Neuronal stem cell (in vitro differentiated cells): Measurements from ENCODE around the gene FAM209B.
"Not testable (repeated sequence)": the region's sequence is repeated elsewhere in the genome, so short reads cannot be mapped to it uniquely, and the experiment has no call there.

ENCODE experiments used
- DNase-seq: peaks from one replicate; pipeline ENCODE4 v3.0.0-alpha.2; 2013; ENCODE audit warnings: low spot score
- H2AFZ ChIP-seq: one replicate; pipeline ENCODE4 v1.6.1; 2013; ENCODE audit warnings: mild to moderate bottlenecking, low read length, inconsistent platforms
- H2AK5ac ChIP-seq: 2 replicates; pipeline ENCODE4 v1.6.1; 2013; ENCODE audit warnings: low read depth, mild to moderate bottlenecking, inconsistent platforms, low read length, moderate library complexity, mixed read lengths
- H2BK120ac ChIP-seq: 2 replicates; pipeline ENCODE4 v1.6.1; 2013; ENCODE audit warnings: low read depth, mild to moderate bottlenecking, inconsistent platforms, low read length, moderate library complexity, mixed read lengths
- H2BK12ac ChIP-seq: one replicate; pipeline ENCODE4 v1.6.1; 2013; ENCODE audit warnings: low read length, inconsistent platforms
- H2BK15ac ChIP-seq: 2 replicates; pipeline ENCODE4 v1.6.1; 2013; ENCODE audit warnings: mild to moderate bottlenecking, low read length, inconsistent platforms, mixed read lengths
- H2BK5ac ChIP-seq: one replicate; pipeline ENCODE4 v1.6.1; 2013; ENCODE audit warnings: inconsistent platforms, mild to moderate bottlenecking, low read length, moderate library complexity
- H3K14ac ChIP-seq: one replicate; pipeline ENCODE4 v1.6.1; 2013; ENCODE audit warnings: low read length, inconsistent platforms
- H3K18ac ChIP-seq: 2 replicates; pipeline ENCODE4 v1.6.1; 2013; ENCODE audit warnings: low read length, inconsistent platforms
- H3K23ac ChIP-seq: 2 replicates; pipeline ENCODE4 v1.6.1; 2013; ENCODE audit warnings: low read depth, mild to moderate bottlenecking, mixed read lengths, low read length, inconsistent platforms; ENCODE audit not compliant: poor library complexity
- H3K27ac ChIP-seq: replicated peaks from 3 replicates; pipeline ENCODE4 v1.5.1; 2013; ENCODE audit warnings: low read length, inconsistent platforms
- H3K27me3 ChIP-seq, 3 experiments: 2 replicates each; pipeline ENCODE4 v1.6.1; 2013; ENCODE audit warnings: low read length in 3 of 3, mild to moderate bottlenecking in 2 of 3, inconsistent platforms in 1 of 3, low read depth in 1 of 3, mixed read lengths in 1 of 3, moderate library complexity in 1 of 3; ENCODE audit not compliant: control insufficient read depth in 3 of 3, insufficient read depth in 3 of 3
- H3K36me3 ChIP-seq, 2 donors: replicated peaks in 1 of 2; 2 replicates each; pipeline ENCODE4 v1.6.1; 2013; ENCODE audit warnings: low read length in 2 of 2; ENCODE audit not compliant: control insufficient read depth in 2 of 2, insufficient read depth in 2 of 2
- H3K4ac ChIP-seq: 2 replicates; pipeline ENCODE4 v1.6.1; 2013; ENCODE audit warnings: inconsistent platforms, mild to moderate bottlenecking, low read length, moderate library complexity
- H3K4me1 ChIP-seq, 2 donors: 1 replicate in 1 of 2; 2 replicates in 1 of 2; pipeline ENCODE4 v1.6.1; 2013; ENCODE audit warnings: low read length in 2 of 2, low read depth in 1 of 2; ENCODE audit not compliant: control insufficient read depth in 2 of 2, insufficient read depth in 1 of 2
- H3K4me2 ChIP-seq: one replicate; pipeline ENCODE4 v1.6.1; 2013; ENCODE audit warnings: mild to moderate bottlenecking, low read length, inconsistent platforms; ENCODE audit not compliant: insufficient read depth, poor library complexity, severe bottlenecking
- H3K4me3 ChIP-seq, 2 donors: 2 replicates each; pipeline ENCODE4 v1.5.1; 2013; ENCODE audit warnings: low read length in 2 of 2, mild to moderate bottlenecking in 2 of 2, inconsistent platforms in 1 of 2, moderate library complexity in 1 of 2
- H3K79me1 ChIP-seq: one replicate; pipeline ENCODE4 v1.6.1; 2013; ENCODE audit warnings: low read depth, mild to moderate bottlenecking, inconsistent platforms, low read length, moderate library complexity
- H3K9ac ChIP-seq: one replicate; pipeline ENCODE4 v1.6.1; 2013; ENCODE audit warnings: mild to moderate bottlenecking, low read depth, low read length, inconsistent platforms; ENCODE audit not compliant: poor library complexity
- H3K9me3 ChIP-seq, 2 donors: replicated peaks in 1 of 2; 2 replicates each; pipeline versions ENCODE3 to v1.6.1; 2013; ENCODE audit warnings: low read length in 2 of 2, mild to moderate bottlenecking in 2 of 2, inconsistent platforms in 1 of 2, low read depth in 1 of 2, mixed read lengths in 1 of 2, moderate library complexity in 1 of 2; ENCODE audit not compliant: control insufficient read depth in 2 of 2, insufficient read depth in 1 of 2
- H4K8ac ChIP-seq: one replicate; pipeline ENCODE4 v1.6.1; 2013; ENCODE audit warnings: low read depth, mild to moderate bottlenecking, inconsistent platforms, low read length, moderate library complexity
- H4K91ac ChIP-seq: one replicate; pipeline ENCODE4 v1.6.1; 2013; ENCODE audit warnings: low read length, low read depth, mild to moderate bottlenecking, inconsistent platforms; ENCODE audit not compliant: poor library complexity
- WGBS, 2 donors: extraction: QIAGEN DNeasy Blood & Tissue Kit; methylation state at CpG; one replicate each; pipeline ENCODE4 v1.1.7; 2013; ENCODE audit warnings: missing lambda C conversion rate in 2 of 2, mixed read lengths in 1 of 2; ENCODE audit not compliant: insufficient read length in 2 of 2, insufficient replicate concordance in 1 of 2; ENCODE audit errors: extremely low coverage in 2 of 2; 5-methylcytosine and 5-hydroxymethylcytosine counted together

The FAM209B gene

DNA sequence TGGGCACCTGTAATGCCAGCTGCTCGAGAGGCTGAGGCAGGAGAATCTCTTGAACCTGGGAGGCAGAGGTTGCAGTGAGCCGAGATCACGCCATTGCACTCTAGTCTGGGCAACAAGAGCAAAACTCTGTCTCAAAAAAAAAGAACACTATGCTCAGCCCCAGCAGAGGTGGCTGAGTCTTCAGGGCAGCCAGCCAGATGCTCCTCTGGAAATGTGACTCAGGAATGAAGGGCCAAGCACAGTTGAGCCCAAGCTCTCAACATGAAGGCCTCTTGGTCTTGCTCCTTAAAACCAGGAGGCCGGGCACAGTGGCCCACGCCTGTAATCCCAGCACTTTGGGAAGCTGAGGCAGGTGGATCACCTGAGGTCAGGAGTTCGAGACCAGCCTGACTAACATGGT is 31.5 kb downstream of the FAM209B start:
- H2BK120ac ChIP-seq, H3K18ac ChIP-seq, H3K9me3 ChIP-seq, H3K14ac ChIP-seq, H4K8ac ChIP-seq, H3K36me3 ChIP-seq, H3K4ac ChIP-seq, H3K4me2 ChIP-seq, H3K9ac ChIP-seq, H2BK12ac ChIP-seq, H3K27ac ChIP-seq, H4K91ac ChIP-seq, H3K27me3 ChIP-seq, H3K23ac ChIP-seq, H2AFZ ChIP-seq, DNase-seq, H3K4me1 ChIP-seq, H3K79me1 ChIP-seq, H2BK5ac ChIP-seq, H2BK15ac ChIP-seq, H3K4me3 ChIP-seq, H2AK5ac ChIP-seq: not testable (repeated sequence)
- no CpG with 5 or more reads among the region's 6 CpGs for WGBS, 2 donors

GRCh38 chr20:56565511-56565910 is 32.5 kb downstream of the FAM209B start:
- no peak for DNase-seq
- Histone ChIP-seq H3K14ac (no peak overlapping the region), H3K9ac (no peak overlapping the region), H3K36me3 (no peaks in the 10 kb centered on the region), H3K4me1 (no peaks in the 10 kb centered on the region), H3K79me1 (no peaks in the 10 kb centered on the region), H3K9me3 (no peaks in the 10 kb centered on the region), H3K23ac (no peak overlapping the region), H2AFZ (no peak overlapping the region), H2AK5ac (no peak overlapping the region), H3K4me2 (no peak overlapping the region), H3K18ac (no peak overlapping the region), H2BK15ac (no peak overlapping the region), H3K4ac (no peak overlapping the region), H2BK120ac (no peak overlapping the region), H2BK12ac (no peak overlapping the region), H4K8ac (no peak overlapping the region), H3K4me3 (no peak overlapping the region), H3K27ac (no peak overlapping the region), H2BK5ac (no peak overlapping the region), H4K91ac (no peak overlapping the region), H3K27me3 (no peaks in the 10 kb centered on the region)
- no CpG with 5 or more reads among the region's 4 CpGs for WGBS, 2 donors

GRCh38 chr20:56566621-56567020 is 33.6 kb downstream of the FAM209B start:
- Histone ChIP-seq H3K27me3 (no peaks in the 10 kb centered on the region), H3K4ac (no peak overlapping the region), H3K23ac (no peak overlapping the region), H2BK5ac (no peak overlapping the region), H4K91ac (no peak overlapping the region), H3K4me3 (no peak overlapping the region), H3K18ac (no peak overlapping the region), H2BK120ac (no peak overlapping the region), H3K79me1 (no peaks in the 10 kb centered on the region), H3K36me3 (no peaks in the 10 kb centered on the region), H2AFZ (no peak overlapping the region), H3K14ac (no peak overlapping the region), H3K9ac (no peak overlapping the region), H4K8ac (no peak overlapping the region), H3K9me3 (no peaks in the 10 kb centered on the region), H2AK5ac (no peak overlapping the region), H3K4me1 (no peaks in the 10 kb centered on the region), H3K4me2 (no peak overlapping the region), H2BK15ac (no peak overlapping the region), H3K27ac (no peak overlapping the region), H2BK12ac (no peak overlapping the region)
- DNase-seq: no peak
- no CpG with 5 or more reads among the region's 3 CpGs for WGBS, 2 donors

DNA sequence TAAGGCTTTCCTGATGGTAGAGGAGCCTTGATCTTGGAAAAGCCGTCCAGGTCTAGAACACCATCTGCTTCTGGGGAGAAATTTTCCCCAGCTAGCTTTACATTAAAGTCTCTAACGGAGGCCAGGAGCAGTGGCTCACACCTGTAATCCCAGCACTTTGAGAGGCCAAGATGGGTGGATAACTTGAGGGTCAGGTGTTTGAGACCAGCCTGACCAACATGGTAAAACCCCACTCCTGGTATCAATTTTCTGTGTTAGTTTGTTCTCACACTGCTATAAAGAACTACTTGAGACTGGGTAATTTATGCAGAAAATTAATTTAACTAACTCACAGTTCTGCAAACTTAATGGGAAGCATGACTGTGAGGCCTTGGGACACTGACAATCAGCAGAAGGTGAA is 37.8 kb downstream of the FAM209B start:
- Histone ChIP-seq H3K79me1 (no peaks in the 10 kb centered on the region), H3K4ac (no peak overlapping the region), H3K4me3 (no peak overlapping the region), H4K8ac (no peak overlapping the region), H2BK12ac (no peak overlapping the region), H3K9ac (no peak overlapping the region), H2BK15ac (no peak overlapping the region), H3K27ac (no peak overlapping the region), H3K9me3 (no peaks in the 10 kb centered on the region), H2BK5ac (no peak overlapping the region), H3K14ac (no peak overlapping the region), H2AK5ac (no peak overlapping the region), H2AFZ (no peak overlapping the region), H4K91ac (no peak overlapping the region), H3K18ac (no peak overlapping the region), H3K27me3 (peaks cover 0 to 12% (median 0%) of the 10 kb centered on the region in 3 experiments), H3K23ac (no peak overlapping the region), H3K4me2 (no peak overlapping the region), H2BK120ac (no peak overlapping the region), H3K36me3 (no peaks in the 10 kb centered on the region), H3K4me1 (peaks cover 0 to 7% of the 10 kb centered on the region in 2 donors)
- WGBS, 2 donors: no CpG with 5 or more reads among the region's 2 CpGs
- no peak for DNase-seq
